Posterior cingulate gyrus (tissue), 11 donors: ENCODE measurements around the gene OCA2.

ENCODE experiments used
- DNase-seq, 10 donors: peaks; one replicate each; pipeline versions ENCODE4 v3.0.0 to v3.0.0-alpha.2; 2020 to 2021; ENCODE audit warnings: mixed read lengths in 3 of 10
- intact Hi-C: fragments of 100-400 bp; cut with DNase I; formaldehyde crosslinking; loops from one replicate; pipeline ENCODE4 v1.15.1; 2023

Gene OCA2

DNA sequence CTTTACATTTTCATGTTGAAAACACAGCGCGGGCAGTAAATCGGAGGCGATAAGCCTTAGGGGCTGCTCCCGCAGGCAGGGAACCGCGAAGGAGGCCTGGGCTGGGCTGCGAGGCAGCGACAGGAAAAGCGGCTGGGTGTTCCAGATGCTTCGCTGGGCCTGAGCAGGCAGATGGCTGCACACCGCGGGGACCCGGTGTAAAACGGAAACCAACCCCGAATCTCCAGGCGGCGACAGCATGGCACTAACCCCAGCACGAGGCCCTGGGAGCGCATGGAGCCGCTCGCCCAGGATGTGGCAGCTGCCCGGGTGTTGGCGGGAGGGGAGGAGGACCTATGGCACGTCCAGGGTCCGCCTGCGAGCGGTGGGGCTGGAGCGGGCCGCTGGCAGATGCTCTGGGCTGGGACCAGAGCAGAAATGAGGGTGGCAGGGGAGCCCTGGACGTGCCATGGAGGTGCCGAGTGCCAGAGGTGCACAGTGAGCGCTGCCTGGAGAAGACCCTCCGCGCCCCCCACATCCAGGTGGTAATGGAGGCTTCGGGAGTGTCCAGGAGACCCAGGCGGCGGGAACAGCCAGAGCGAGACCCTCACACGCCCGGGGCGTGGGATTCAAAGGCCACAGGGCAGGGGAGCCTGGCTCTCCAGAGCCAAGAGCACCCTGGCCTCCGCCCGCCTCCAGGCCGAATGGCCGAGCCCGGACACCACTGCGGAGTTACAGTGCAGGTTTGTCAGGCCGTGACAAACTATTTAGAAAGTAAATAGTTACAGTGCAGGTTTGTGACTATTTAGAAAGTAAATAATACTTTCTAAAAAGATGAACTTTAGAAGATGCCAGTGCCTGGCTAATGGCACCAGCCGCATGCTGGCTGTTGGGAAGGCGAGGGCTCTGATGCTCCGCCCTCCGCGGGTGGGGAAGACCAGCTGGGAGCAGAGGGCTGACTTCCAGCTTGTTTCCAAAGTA, 293.6 kb downstream of the OCA2 start:
- intact Hi-C loops, result no loop called here
- no peak for DNase-seq

DNA sequence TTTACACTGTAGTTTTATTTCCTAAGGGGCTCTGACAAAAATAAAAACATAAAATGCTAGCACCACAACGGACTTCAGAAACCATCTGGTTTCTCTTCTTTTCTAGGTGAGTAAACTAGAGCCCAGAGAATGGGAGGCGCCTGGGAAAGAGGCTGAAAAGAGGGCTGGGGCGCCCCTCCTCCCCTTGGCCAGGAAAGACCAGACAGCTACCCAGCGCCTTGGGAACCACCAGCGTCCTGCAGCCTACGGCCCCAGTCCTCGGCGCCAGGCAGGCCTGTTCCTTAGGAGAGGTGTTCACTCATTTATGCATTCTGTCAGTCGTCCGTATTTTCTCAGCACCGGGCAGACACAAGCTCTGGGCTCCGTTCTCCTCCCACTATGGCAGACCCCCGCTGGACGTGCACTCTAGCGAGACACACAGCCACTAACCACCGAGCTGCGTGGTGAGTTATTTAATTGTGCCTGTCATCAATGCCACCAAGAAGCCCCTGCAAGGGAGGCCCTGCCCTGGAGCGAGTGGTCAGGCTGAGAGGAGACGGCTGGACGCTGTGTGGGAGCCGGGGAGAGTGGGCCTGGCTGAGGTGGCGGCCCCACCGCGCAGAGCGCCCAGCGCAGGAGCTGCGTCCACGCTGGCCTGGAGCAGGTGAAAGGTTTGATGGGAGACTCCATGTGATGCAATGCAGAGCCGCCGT, 294.4 kb downstream of the OCA2 start:
- intact Hi-C loops, result no loop called here
- peak in 1 of 10 donors; percentile 77 for DNase-seq

DNA sequence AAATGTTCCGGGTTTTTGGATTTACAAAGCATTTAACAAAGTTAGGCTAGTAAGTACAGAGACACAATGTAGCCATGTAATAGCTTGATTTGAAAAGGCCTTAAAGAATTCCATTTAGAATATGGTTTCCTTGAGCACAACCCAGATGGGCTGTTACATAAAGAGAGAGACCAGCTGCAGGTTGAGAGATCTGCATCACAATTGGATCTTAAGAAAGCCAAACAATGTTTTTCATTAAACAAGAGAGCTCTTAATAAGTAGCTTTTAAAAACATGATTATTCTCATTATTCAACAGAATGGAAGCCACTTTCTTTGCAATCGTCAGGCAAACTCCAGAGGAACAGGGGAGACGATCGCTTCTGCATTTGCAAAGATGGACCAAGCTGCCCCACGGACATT, 300.3 kb downstream of the OCA2 start:
- intact Hi-C loops, result no loop called here

DNA sequence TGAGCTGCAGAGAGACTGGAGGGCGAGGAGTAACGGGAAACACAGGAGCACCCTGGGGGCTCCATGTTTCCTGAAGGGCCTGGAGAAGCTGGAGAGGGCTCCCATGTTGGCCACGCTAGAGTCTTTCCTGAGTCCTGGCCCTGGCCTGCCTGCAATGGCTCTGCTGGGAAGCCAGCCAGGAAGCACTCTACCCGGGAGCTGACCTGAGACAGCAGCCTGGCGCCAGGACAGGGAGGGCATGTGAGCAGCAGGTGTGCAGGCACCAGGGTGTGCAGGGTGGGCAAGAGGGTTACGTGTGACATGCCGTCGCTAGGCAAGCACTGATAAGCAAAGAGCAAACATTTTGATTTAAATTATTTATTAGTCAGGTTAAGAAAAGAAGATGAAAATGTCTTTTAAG, 301.4 kb downstream of the OCA2 start:
- intact Hi-C loops, result no loop called here
- DNase-seq, result no peak

More for the DNA sequence above, 300.3 kb downstream of the OCA2 start:
- no peak for DNase-seq

GRCh38 chr15:27796405-27797320, 302.5 kb downstream of the OCA2 start:
- intact Hi-C loops, result no loop called here

GRCh38 chr15:27792756-27793264, 306.3 kb downstream of the OCA2 start:
- no peak for DNase-seq
- intact Hi-C loops, result no loop called here

More at GRCh38 chr15:27796405-27797320, 302.5 kb downstream of the OCA2 start:
- DNase-seq, result no peak

DNA sequence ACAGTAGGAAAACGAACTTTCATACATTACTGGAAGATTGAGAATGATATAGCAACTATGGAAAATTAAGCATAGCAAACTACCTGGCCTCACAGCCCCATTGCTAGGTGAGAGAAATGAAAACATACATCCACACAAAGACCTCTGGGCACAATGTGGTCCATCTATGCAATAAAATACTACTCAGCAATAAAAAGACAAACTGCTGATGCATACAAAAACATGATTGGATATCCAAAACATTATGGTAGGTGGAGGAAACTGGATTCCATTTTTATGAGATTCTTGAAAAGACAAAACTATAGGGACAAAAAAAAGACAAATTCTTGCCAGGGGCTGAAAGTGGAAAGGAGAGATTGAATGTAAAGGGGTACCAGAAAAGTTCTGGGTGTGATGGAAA, 308.8 kb downstream of the OCA2 start:
- intact Hi-C loops, result no loop called here

DNA sequence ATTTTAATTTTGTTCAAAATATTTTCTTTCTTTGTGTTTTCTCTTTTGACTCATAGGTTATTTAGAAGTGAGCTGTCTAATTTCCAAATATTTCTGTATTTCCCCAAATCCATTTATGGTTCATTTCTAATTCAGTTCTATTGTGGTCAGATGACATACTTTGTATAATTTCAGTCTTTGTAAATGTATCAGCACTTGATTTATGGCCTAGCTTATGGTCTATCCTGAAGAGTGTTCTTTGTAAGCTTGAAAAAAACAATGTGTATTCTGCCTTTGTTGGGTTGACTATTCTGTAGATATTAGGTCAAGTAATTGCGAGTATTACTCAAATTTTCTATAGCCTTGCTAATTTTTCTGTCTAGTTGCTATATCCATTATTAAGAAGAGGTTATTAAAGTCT, 311.2 kb downstream of the OCA2 start:
- DNase-seq, result no peak
- intact Hi-C loops, result no loop called here

More for the DNA sequence above, 308.8 kb downstream of the OCA2 start:
- no peak for DNase-seq

DNA sequence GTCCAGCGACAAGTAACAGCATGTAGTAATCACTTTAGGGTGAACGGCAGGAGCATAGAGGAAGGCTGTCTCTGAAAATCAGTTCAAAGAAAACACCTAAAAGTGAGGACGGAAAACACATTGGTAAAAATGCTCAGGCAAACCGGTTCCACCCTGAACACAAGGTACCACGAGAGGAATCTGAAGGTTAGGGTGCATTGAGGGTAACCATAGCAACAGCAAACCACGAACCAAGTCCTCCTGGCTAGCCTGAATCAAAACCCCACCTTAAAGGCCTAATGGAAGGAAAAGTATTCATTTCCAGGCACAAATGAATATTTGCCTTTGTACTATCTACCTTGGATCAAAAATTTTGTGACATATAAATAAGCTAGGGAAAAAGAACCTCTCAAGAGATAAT, 315.0 kb downstream of the OCA2 start:
- intact Hi-C loops, result no loop called here
- no peak for DNase-seq

DNA sequence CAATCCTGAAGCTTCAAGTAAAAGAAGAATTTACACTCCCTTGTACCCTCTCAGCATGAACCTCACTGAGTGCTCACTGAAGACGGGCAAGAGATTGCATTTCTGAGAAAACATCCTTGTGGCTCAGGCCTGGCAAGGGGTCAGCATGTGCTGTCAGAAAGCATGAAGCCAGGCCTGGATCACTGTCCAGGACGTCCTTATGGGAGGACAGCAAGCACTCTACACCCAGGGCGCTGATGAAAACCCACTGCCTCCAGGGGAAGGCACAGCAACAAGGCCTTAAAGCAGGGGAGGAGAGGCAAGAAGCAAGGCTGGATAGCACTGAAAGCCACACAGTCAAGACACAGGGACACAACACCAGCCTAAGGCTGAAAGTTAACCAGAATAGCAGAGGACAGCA, 315.4 kb downstream of the OCA2 start:
- DNase-seq, result no peak
- intact Hi-C loops, result no loop called here

GRCh38 chr15:27782125-27782524, 317.0 kb downstream of the OCA2 start:
- no peak for DNase-seq
- intact Hi-C loops, result no loop called here

DNA sequence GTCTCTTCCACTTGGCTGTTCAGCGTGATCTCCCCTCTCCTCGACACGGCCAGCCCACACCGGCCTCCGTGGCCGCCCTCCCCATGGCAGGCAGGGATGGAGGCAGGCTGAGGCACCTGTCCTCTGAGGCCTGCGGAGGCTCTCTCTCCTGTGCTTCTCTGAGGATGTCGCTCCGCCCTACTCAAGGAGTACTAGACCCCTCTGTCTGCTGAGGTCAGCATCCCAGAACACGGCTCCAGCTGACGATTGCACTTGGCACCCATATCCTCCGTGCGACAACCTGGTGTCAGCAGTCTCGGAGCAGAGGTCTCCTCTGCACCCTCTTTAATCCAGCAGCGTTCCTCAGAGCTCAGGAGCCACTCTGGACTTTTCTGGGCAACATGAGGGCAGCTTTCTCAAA, 322.6 kb downstream of the OCA2 start:
- DNase-seq, result no peak
- intact Hi-C loops, result no loop called here

DNA sequence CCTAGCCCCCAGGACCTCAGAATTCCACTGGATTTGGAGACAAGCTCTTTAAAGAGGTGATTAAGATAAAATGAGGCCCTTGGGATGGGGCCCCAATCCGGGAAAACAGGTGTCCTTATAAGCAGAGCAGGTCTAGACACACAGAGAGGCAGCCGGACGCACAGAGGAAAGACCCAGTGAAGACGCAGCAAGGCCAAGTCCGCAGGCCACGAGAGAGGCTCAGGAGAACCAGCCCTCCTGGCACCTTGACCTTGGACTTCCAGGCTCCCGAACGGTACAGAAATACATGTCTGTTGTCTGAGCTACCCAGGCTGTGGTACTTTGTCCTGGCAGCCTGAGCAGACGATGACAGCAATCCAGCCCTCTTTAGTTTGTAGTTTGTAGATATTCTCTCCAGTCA, 324.5 kb downstream of the OCA2 start:
- intact Hi-C loops, result no loop called here
- no peak for DNase-seq

DNA sequence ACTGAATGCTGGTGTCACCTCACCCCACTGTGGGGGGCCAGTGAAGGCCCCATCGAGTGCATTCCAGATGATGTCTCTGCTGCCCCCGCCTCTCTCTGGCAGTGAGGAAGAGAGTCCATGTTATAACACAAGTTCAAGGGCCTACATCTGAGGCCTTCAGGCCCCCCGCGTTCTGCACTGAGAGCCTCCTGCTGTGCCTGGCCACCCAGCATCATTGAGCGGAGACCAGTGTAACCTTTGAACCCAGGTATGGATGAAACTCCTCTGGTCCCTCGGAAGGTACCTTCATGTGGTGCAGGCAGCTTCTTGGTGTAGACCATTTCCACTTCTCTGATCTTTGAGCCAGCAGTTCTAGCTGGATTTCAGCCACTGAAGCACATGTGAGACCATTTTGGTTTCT, 324.9 kb downstream of the OCA2 start:
- DNase-seq, result no peak
- intact Hi-C loops, result no loop called here

- intact Hi-C loops, result no loop called here
Observed at GRCh38 chr15:27771892-27772291, 327.2 kb downstream of the OCA2 start.

GRCh38 chr15:27770769-27771554, 328.2 kb downstream of the OCA2 start:
- DNase-seq, result no peak
- intact Hi-C loops, result no loop called here

More at GRCh38 chr15:27771892-27772291, 327.2 kb downstream of the OCA2 start:
- no peak for DNase-seq

DNA sequence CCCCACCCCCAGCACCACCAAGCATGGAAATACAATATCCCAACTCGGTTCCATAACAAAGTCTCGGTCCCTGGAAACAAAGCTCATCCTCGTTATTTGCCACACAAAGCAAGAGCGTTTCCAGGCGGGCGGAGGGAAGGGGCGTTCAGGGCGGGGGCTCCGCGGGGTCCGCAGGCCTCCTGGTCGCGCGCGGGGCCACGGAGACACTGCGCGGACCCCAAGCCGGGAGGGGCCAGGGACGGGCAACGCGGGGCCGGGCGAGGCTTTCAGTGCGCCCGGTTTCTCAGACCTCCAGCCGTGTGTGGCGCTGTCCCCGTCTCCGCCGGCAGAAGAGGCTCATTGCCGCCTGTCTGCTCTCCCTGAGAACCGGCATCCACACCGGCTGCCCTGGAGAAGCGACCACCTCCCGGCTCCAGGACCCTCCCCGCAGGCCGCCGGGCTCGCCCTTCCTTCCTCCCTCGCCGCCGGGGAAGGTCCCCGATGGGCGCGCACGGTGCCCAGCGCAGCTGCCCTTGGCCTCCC, 329.0 kb downstream of the OCA2 start:
- intact Hi-C loops, result no loop called here
- peak in 1 of 10 donors; percentile 78 for DNase-seq

GRCh38 chr15:27769652-27770051, 329.5 kb downstream of the OCA2 start:
- intact Hi-C loops, result no loop called here
- no peak for DNase-seq

DNA sequence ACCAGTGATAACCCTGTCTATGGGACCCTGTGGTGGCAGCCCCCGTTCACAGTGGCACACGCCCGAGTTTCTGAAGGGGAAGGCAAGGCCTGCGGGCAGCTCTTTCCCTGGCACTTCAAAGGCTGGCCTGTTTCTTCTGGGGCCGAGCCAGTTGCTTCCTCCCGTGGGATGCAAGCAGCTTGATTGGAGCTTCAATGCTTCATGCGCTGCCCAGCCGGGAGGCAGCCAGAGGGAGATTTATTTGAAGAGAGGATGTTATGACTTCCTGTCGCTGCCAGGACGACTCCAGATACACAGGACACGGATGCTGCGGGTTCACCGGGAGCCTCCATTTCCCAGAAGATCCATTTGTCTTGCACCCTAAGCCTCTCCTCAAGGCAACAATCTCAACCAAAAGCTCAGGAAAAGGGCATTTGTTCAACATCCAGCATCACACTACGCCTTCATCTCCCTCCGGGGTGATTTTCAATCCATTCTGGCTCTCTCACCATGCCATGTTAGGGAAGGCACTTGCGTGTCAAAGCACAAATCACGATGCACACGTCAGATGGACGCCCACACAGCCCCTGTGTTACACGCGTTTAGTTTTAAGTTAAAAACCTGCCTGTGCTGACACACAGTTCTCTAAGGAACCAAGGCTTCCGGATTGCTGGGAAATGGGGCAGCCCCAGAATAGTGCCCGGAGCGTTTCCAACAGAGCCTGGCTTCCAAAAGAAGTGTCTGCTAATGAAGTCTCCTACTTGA, 330.2 kb downstream of the OCA2 start:
- peak in 8 of 10 donors; percentile 36 to 90 (median 50) for DNase-seq
- intact Hi-C loops, result no loop called here
